Natural killer cell (primary cell): ENCODE data around the gene KLK5. TPM values are rescaled to one million over a fixed set of nuclear protein-coding genes. Genes with fewer than 3 reads are reported as not detected.
A peak's percentile ranks its signal among the peaks of the same experiment; 100 is the strongest.
"Not testable (repeated sequence)": the region's sequence is repeated elsewhere in the genome, so short reads cannot be mapped to it uniquely, and the experiment has no call there.

ENCODE experiments used
- ATAC-seq, 3 donors: fragments of 150-1000 bp in 2 of 3; fragments of 200-7000 bp in 1 of 3; cut with Tn5 transposase; 1 replicate in 1 of 3; 2 replicates in 2 of 3; pipeline ENCODE4 v1.10.0; 2021; ENCODE audit warnings: mild to moderate bottlenecking in 2 of 3, moderate library complexity in 2 of 3
- DNase-seq, 2 donors: peaks; one replicate each; pipeline versions ENCODE4 v3.0.0 to v3.0.0-alpha.2; 2013 to 2021; ENCODE audit warnings: mixed read lengths in 1 of 2
- H3K27ac ChIP-seq: one replicate; pipeline ENCODE4 v1.5.1; 2013; ENCODE audit warnings: mild to moderate bottlenecking, low read length
- H3K27me3 ChIP-seq: one replicate; pipeline ENCODE4 v1.6.1; 2013; ENCODE audit warnings: low read length; ENCODE audit not compliant: control insufficient read depth, insufficient read depth
- H3K36me3 ChIP-seq: one replicate; pipeline ENCODE4 v1.6.1; 2013; ENCODE audit warnings: low read length; ENCODE audit not compliant: control insufficient read depth, insufficient read depth
- H3K4me1 ChIP-seq: one replicate; pipeline ENCODE4 v1.6.1; 2013; ENCODE audit warnings: low read length; ENCODE audit not compliant: control insufficient read depth, insufficient read depth
- H3K4me3 ChIP-seq: one replicate; pipeline ENCODE4 v1.5.1; 2013; ENCODE audit warnings: low read length
- H3K9me3 ChIP-seq: one replicate; pipeline ENCODE4 v1.6.1; 2013; ENCODE audit warnings: low read length; ENCODE audit not compliant: control insufficient read depth, insufficient read depth
- H3K27ac Mint-ChIP-seq, 2 donors: one replicate each; pipeline ENCODE4 v1.8.0; 2022; ENCODE audit warnings: mild to moderate bottlenecking in 2 of 2, mixed read lengths in 2 of 2, moderate library complexity in 1 of 2
- H3K27me3 Mint-ChIP-seq, 2 donors: one replicate each; pipeline ENCODE4 v1.8.0; 2022; ENCODE audit warnings: low read depth in 2 of 2, mixed read lengths in 2 of 2
- H3K36me3 Mint-ChIP-seq: one replicate; pipeline ENCODE4 v1.8.0; 2022; ENCODE audit warnings: mixed read lengths
- H3K4me1 Mint-ChIP-seq, 2 donors: one replicate each; pipeline ENCODE4 v1.8.0; 2022; ENCODE audit warnings: mixed read lengths in 2 of 2
- H3K4me3 Mint-ChIP-seq: one replicate; pipeline ENCODE4 v1.8.0; 2022; ENCODE audit warnings: mild to moderate bottlenecking, moderate library complexity, mixed read lengths
- H3K9me3 Mint-ChIP-seq, 2 donors: one replicate each; pipeline ENCODE4 v1.8.0; 2022; ENCODE audit warnings: mixed read lengths in 2 of 2
- WGBS: methylation state at CpG from one replicate; pipeline ENCODE4 v1.1.7; 2013; ENCODE audit warnings: missing lambda C conversion rate; ENCODE audit not compliant: insufficient coverage; 5-methylcytosine and 5-hydroxymethylcytosine counted together
- intact Hi-C: fragments of 100-400 bp; cut with micrococcal nuclease; formaldehyde crosslinking; loops from one replicate; pipeline ENCODE4 v1.14.2; 2022
- total RNA-seq, 4 donors: library from RNA; stranded (reverse); fragments of 120-200 nt in 1 of 4; gene quantifications; one replicate each; pipeline versions ENCODE4 v1.2.3 to v1.2.4, GENCODE V29; 2013 to 2022
- TF ChIP-seq, protein P1 (sequence below): fragments of 200-600 bp; IDR thresholded peaks from one replicate; pipeline ENCODE4 v1.8.0; 2022; ENCODE audit warnings: antibody characterized with exemption

KLK5 gene
- total RNA-seq, 3 donors from 2014 or later (not counting 1 experiment from before 2014, with no cell fraction given) = not detected

DNA sequence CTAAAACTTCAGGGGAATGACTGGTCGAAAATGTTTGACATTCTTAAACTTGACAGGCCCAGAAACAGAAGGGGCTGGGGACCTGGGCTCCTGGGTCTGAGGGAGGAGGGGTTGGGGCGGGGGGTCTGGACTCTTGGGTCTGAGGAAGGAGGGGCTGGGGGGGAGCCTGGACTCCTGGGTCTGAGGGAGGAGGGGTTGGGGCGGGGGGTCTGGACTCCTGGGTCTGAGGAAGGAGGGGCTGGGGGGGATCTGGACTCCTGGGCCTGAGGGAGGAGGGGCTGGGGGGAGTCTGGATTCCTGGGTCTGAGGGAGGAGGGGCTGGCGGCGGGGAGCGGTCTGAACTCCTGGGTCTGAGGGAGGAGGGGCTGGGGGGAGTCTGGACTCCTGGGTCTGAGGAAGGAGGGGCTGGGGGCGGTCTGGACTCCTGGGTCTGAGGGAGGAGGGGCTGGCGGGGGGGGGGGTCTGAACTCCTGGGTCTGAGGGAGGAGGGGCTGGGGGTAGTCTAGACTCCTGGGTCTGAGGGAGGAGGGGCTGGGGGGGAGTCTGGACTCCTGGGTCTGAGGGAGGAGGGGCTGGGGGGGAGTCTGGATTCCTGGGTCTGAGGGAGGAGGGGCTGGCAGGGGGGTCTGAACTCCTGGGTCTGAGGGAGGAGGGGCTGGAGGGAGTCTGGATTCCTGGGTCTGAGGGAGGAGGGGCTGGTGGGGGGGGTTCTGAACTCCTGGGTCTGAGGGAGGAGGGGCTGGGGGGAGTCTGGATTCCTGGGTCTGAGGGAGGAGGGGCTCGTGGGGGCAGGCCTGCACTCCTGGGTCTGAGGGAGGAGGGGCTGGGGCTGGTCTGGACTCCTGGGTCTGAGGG lies 22.1 kb upstream of the KLK5 start:
- H3K27me3 ChIP-seq = no peaks in the 10 kb centered on the region
- intact Hi-C loops = no loop called here

DNA sequence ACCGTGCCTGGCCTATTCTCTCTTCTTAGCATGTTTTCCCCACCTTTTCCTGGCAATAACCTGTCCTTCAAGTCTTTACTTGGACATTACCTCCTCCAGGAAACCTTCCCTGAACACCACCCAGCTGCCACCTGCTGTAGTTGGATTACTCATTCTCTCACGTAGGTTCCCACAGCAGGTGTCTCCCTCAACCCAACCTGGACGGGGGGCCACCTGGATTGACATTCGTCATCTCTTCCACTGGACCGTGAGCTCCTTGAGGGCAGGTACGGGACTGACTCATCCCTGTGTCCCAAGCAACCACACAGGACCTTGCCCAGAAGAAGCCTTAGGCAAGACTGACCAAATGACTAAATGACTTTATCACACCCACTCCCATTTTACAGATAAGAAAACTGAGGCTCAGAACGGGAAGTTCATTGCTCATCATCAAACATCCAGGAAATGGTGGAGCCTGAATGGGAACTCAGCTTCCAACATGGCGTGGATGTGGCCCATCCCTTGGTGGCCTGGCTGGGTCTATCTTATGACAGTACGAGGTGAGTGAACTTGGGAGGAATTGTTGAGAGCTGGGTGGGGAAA lies 20.0 kb upstream of the KLK5 start:
- H3K9me3 ChIP-seq = no peaks in the 10 kb centered on the region
- DNase-seq (no peak), ATAC-seq (no peak)
- TF ChIP-seq, protein P1, sequence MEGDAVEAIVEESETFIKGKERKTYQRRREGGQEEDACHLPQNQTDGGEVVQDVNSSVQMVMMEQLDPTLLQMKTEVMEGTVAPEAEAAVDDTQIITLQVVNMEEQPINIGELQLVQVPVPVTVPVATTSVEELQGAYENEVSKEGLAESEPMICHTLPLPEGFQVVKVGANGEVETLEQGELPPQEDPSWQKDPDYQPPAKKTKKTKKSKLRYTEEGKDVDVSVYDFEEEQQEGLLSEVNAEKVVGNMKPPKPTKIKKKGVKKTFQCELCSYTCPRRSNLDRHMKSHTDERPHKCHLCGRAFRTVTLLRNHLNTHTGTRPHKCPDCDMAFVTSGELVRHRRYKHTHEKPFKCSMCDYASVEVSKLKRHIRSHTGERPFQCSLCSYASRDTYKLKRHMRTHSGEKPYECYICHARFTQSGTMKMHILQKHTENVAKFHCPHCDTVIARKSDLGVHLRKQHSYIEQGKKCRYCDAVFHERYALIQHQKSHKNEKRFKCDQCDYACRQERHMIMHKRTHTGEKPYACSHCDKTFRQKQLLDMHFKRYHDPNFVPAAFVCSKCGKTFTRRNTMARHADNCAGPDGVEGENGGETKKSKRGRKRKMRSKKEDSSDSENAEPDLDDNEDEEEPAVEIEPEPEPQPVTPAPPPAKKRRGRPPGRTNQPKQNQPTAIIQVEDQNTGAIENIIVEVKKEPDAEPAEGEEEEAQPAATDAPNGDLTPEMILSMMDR = no peak
- H3K27ac ChIP-seq = no peak overlapping the region
- Mint-ChIP-seq H3K4me3 (no peak overlapping the region), H3K9me3 (no peaks in the 10 kb centered on the region), H3K27ac (no peak overlapping the region), H3K27me3 (peaks cover 36 to 40% of the 10 kb centered on the region in 2 donors), H3K4me1 (no peaks in the 10 kb centered on the region), H3K36me3 (no peaks in the 10 kb centered on the region)
- H3K4me3 ChIP-seq = no peak overlapping the region
- no peaks in the 10 kb centered on the region for H3K4me1 ChIP-seq
- H3K36me3 ChIP-seq = no peaks in the 10 kb centered on the region
- intact Hi-C loops = no loop called here
- no peaks in the 10 kb centered on the region for H3K27me3 ChIP-seq
- WGBS = 79% methylated on average over 9 of the region's 9 CpGs

More for the DNA sequence above, 22.1 kb upstream of the KLK5 start:
- 62% methylated on average over 3 of the region's 9 CpGs for WGBS
- H3K27ac Mint-ChIP-seq = no peak overlapping the region
- no peaks in the 10 kb centered on the region for H3K4me1 Mint-ChIP-seq
- no peaks in the 10 kb centered on the region for H3K36me3 ChIP-seq
- peaks cover 31 to 41% of the 10 kb centered on the region in 2 donors for H3K27me3 Mint-ChIP-seq
- DNase-seq (no peak), ATAC-seq (no peak)
- H3K27ac ChIP-seq = no peak overlapping the region
- no peaks in the 10 kb centered on the region for H3K9me3 Mint-ChIP-seq
- TF ChIP-seq, protein P1 = no peak
- no peaks in the 10 kb centered on the region for H3K9me3 ChIP-seq
- no peaks in the 10 kb centered on the region for H3K4me1 ChIP-seq
- H3K4me3 Mint-ChIP-seq = no peak overlapping the region
- no peak overlapping the region for H3K4me3 ChIP-seq
- H3K36me3 Mint-ChIP-seq = no peaks in the 10 kb centered on the region

DNA sequence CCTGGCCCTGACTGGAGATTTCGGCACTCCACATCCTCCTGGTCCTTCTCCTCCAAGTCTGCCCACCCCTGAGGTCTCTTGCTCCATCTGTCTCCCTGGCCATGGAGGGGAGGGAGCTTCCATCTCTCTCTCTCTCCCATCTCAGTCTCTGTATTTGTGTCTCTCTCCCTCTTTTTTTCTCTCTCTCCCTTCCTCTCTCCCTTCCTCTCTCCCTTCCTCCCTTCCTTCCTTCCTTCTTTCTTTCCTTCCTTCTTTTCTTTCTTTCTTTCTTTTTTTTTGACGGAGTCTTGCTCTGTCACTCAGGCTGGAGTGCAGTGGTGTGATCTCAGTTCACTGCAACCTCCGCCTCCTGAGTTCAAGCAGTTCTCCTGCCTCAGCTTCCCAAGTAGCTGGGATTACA lies 17.0 kb upstream of the KLK5 start:
- H3K4me3 ChIP-seq, H3K4me1 ChIP-seq, H3K9me3 Mint-ChIP-seq, DNase-seq, H3K27ac Mint-ChIP-seq, H3K36me3 ChIP-seq, H3K36me3 Mint-ChIP-seq, H3K9me3 ChIP-seq, ATAC-seq, H3K4me1 Mint-ChIP-seq, H3K4me3 Mint-ChIP-seq, H3K27me3 ChIP-seq, H3K27ac ChIP-seq, intact Hi-C loops: not testable (repeated sequence)
- 82% methylated on average over 3 of the region's 3 CpGs for WGBS
- peaks cover 28% of the 10 kb centered on the region in 2 donors for H3K27me3 Mint-ChIP-seq

DNA sequence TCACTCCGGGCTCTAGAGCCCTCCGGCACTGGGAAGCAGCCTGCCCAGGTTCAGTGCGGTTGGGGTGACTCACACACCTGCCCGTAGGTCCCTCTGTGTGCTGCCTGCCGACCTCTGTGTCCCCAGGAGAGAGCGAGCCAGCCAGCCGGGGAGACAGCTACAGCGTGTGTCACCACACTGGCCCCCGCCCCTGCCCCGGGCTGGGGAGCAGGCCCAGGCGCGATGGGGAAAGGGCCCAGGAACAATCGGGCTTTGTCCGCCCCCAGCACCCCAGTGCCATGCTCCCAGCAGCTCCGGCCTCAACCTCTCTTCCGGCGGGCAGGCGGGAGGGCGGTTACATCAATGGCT lies 16.5 kb upstream of the KLK5 start, which contains the start of gene KLK6:
Gene KLK6 (minus strand): TSS at position 179 of the 348 bp plus-strand sequence. CDS start 1,487 bp downstream, outside the sequence.
- Histone ChIP-seq H3K4me1 (no peaks in the 10 kb centered on the region), H3K4me3 (no peak within 1 kb of the TSS), H3K9me3 (no peaks in the 10 kb centered on the region), H3K36me3 (no peaks in the 10 kb centered on the region), H3K27me3 (no peaks in the 10 kb centered on the region), H3K27ac (no peak within 1 kb of the TSS)
- no peak within 1 kb of the TSS for H3K4me3 Mint-ChIP-seq
- intact Hi-C loops = no loop called here
- DNase-seq (no peak), ATAC-seq (peak in 1 of 3 donors; percentile 8)
- H3K27ac Mint-ChIP-seq = no peak within 1 kb of the TSS
- H3K4me1 Mint-ChIP-seq = no peaks in the 10 kb centered on the region
- WGBS = 81% methylated on average over 19 of the region's 19 CpGs
- H3K36me3 Mint-ChIP-seq = no peaks in the 10 kb centered on the region
- peaks cover 30 to 32% of the 10 kb centered on the region in 2 donors for H3K27me3 Mint-ChIP-seq
- TF ChIP-seq, protein P1 = no peak
- H3K9me3 Mint-ChIP-seq = no peaks in the 10 kb centered on the region
